Kidney (tissue), 14 donors: ENCODE data around the gene COMMD7. TPM values are rescaled to one million over a fixed set of nuclear protein-coding genes. Genes with fewer than 3 reads are reported as not detected.

Experiments used
- DNase-seq, 5 donors: peaks; one replicate each; pipeline ENCODE4 v3.0.0-alpha.2; 2013 to 2020
- FAIRE-seq: peaks from 2 replicates; lab custom pipeline; 2012; peaks lifted over from hg19 to GRCh38; lab: Jason Lieb, UNC
- H3K27ac ChIP-seq, 2 donors: one replicate each; pipeline ENCODE4 v1.7.0; 2013; ENCODE audit warnings: low read depth in 2 of 2, low read length in 2 of 2, inconsistent platforms in 1 of 2
- H3K27me3 ChIP-seq: one replicate; pipeline ENCODE4 v1.7.1; 2013; ENCODE audit warnings: low read length, inconsistent platforms; ENCODE audit not compliant: control insufficient read depth, insufficient read depth
- H3K36me3 ChIP-seq, 3 donors: one replicate each; pipeline versions ENCODE4 v1.7.0 to v1.7.1; 2013; ENCODE audit warnings: low read length in 3 of 3, control low read depth in 1 of 3, inconsistent platforms in 1 of 3; ENCODE audit not compliant: insufficient read depth in 3 of 3, control insufficient read depth in 2 of 3
- H3K4me1 ChIP-seq, 3 donors: one replicate each; pipeline versions ENCODE4 v1.7.0 to v1.7.1; 2013; ENCODE audit warnings: low read length in 3 of 3, inconsistent platforms in 1 of 3, low read depth in 1 of 3; ENCODE audit not compliant: control insufficient read depth in 2 of 3, insufficient read depth in 2 of 3
- H3K4me3 ChIP-seq, 3 donors: one replicate each; pipeline versions ENCODE4 v1.7.0 to v1.8.1; 2013; ENCODE audit warnings: low read length in 3 of 3, control low read depth in 1 of 3, inconsistent platforms in 1 of 3
- H3K9ac ChIP-seq, 3 donors: one replicate each; pipeline versions ENCODE4 v1.7.0 to v1.7.1; 2013; ENCODE audit warnings: low read length in 3 of 3, control low read depth in 1 of 3, inconsistent platforms in 1 of 3
- H3K9me3 ChIP-seq, 3 donors: one replicate each; pipeline versions ENCODE4 v1.7.0 to v1.7.1; 2013; ENCODE audit warnings: low read length in 3 of 3, control low read depth in 1 of 3, inconsistent platforms in 1 of 3; ENCODE audit not compliant: control insufficient read depth in 2 of 3, insufficient read depth in 1 of 3
- CTCF ChIP-seq: IDR thresholded peaks from 3 replicates; pipeline ENCODE4 v1.5.1; 2012; ENCODE audit warnings: mild to moderate bottlenecking, moderate library complexity, borderline replicate concordance; ENCODE audit not compliant: insufficient read depth; ENCODE audit errors: extremely low read depth
- intact Hi-C: fragments of 100-400 bp; cut with DNase I; formaldehyde crosslinking; loops from one replicate; pipeline ENCODE4 v1.11.1; 2022
- polyA plus RNA-seq: library from polyadenylated mRNA; stranded (reverse); fragments of 350-450 nt; fragmentation: Illumina TruSeq; extraction: RNeasy Lipid Tissue Mini Kit (QIAGEN cat#74804); gene quantifications from one replicate; pipeline ENCODE4 v1.2.3, GENCODE V29; 2014; ENCODE audit warnings: low read depth, low replicate concordance; ENCODE audit not compliant: insufficient read depth
- total RNA-seq: library from RNA; stranded (reverse); fragmentation: NEBNext Ultra II Directional; extraction: Animal tissue kit (Norgen Biotek cat#: 25700); gene quantifications from one replicate; pipeline ENCODE4 v1.2.1, GENCODE V29; 2021
- donor health status: control.
- donor health status: control.
- donor health status: control.
- donor health status: control.
- donor health status: control.
- donor health status: DM: yes; HTN: yes; CAD: no.
- donor health status: Normal renal cell carcinoma (clear cell type).

Gene COMMD7
- total and polyA plus RNA-seq, 2 donors from 2014 or later: 45.8 to 99.2 TPM

DNA sequence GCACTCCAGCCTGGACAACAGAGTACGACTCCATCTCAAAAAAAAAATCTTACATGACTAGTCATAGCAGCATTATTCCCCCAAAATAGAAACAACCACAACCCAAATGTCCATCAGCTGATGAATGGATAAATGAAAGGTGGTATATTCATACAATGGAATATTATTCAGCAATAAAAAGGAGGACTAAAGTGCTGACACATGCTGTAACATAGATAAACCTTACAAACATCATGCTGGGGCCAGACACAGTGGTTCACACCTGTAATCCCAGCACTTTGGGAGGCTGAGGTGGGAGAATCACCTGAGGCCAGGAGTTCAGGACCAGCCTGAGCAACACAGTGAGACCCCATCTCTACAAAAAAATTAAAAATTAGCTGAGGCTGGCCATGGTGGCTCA is 86.4 kb downstream of the COMMD7 start:
- no peak for TF ChIP-seq CTCF
- no peaks in the 10 kb centered on the region for H3K9me3 ChIP-seq
- FAIRE-seq: no peak

GRCh38 chr20:32655903-32656512 is 87.3 kb downstream of the COMMD7 start:
- no peak for DNase-seq
- no peaks in the 10 kb centered on the region for H3K9me3 ChIP-seq
- no peaks in the 10 kb centered on the region for H3K36me3 ChIP-seq
- TF ChIP-seq CTCF: no peak
- no peaks in the 10 kb centered on the region for H3K27me3 ChIP-seq
- no peak overlapping the region for H3K9ac ChIP-seq
- H3K27ac ChIP-seq: no peak overlapping the region
- H3K4me1 ChIP-seq: peaks cover 0 to 2% (median 0%) of the 10 kb centered on the region in 3 donors
- FAIRE-seq: no peak
- intact Hi-C loops: no loop called here
- no peak overlapping the region for H3K4me3 ChIP-seq

More for the DNA sequence above, 86.4 kb downstream of the COMMD7 start:
- intact Hi-C loops: no loop called here
- DNase-seq: no peak
- no peak overlapping the region for H3K4me3 ChIP-seq
- no peak overlapping the region for H3K9ac ChIP-seq
- no peak overlapping the region for H3K27ac ChIP-seq
- H3K36me3 ChIP-seq: no peaks in the 10 kb centered on the region
- H3K27me3 ChIP-seq: no peaks in the 10 kb centered on the region
- H3K4me1 ChIP-seq: peaks cover 0 to 2% (median 0%) of the 10 kb centered on the region in 3 donors

- FAIRE-seq (no peak), DNase-seq (peak; percentile 90 to 93 (median 92))
- H3K36me3 ChIP-seq: no peaks in the 10 kb centered on the region
These were observed 90.3 kb downstream of the COMMD7 start for GRCh38 chr20:32652739-32653526.

More at GRCh38 chr20:32652739-32653526, 90.3 kb downstream of the COMMD7 start:
- peak; percentile 95 for TF ChIP-seq CTCF
- peaks cover 0 to 2% (median 0%) of the 10 kb centered on the region in 3 donors for H3K4me1 ChIP-seq
- H3K27ac ChIP-seq: no peak overlapping the region
- no peak overlapping the region for H3K9ac ChIP-seq
- H3K27me3 ChIP-seq: no peaks in the 10 kb centered on the region
- no peaks in the 10 kb centered on the region for H3K9me3 ChIP-seq
- intact Hi-C loops: loop anchor here (5.0 kb wide), 1 partner anchor 131 kb away; no protein-coding TSS in a partner anchor
- H3K4me3 ChIP-seq: no peak overlapping the region

Other genes with a start within 250 kb of the COMMD7 start
- gene NOL4L, start 158.1 kb downstream of the COMMD7 start, total RNA-seq: 19.4 TPM
- 14.1 TPM for gene NOL4L, start 158.1 kb downstream of the COMMD7 start, polyA plus RNA-seq
- gene C20orf203, start 69.5 kb downstream of the COMMD7 start, total RNA-seq: not detected
- gene C20orf203, start 69.5 kb downstream of the COMMD7 start, polyA plus RNA-seq: not detected
- gene DNMT3B, start 18.9 kb upstream of the COMMD7 start, total RNA-seq: 2.9 TPM
- 1.2 TPM for gene DNMT3B, start 18.9 kb upstream of the COMMD7 start, polyA plus RNA-seq
- gene MAPRE1, start 76.5 kb upstream of the COMMD7 start, total RNA-seq: 100 TPM
- 58.1 TPM for gene MAPRE1, start 76.5 kb upstream of the COMMD7 start, polyA plus RNA-seq
- gene EFCAB8, start 115.5 kb upstream of the COMMD7 start, total RNA-seq: 0.13 TPM
- not detected for gene EFCAB8, start 115.5 kb upstream of the COMMD7 start, polyA plus RNA-seq